A549 (cell line): ENCODE measurements around the gene MYOM1. TPM values are rescaled to one million over a fixed set of nuclear protein-coding genes. Genes with fewer than 3 reads are reported as not detected.

Experiments
- ATAC-seq, 2 experiments: fragments of 200-7000 bp in 1 of 2; fragments of >200 bp in 1 of 2; cut with Nextera tagmentation in 1 of 2; cut with Tn5 transposase in 1 of 2; 3 replicates each; pipeline versions ENCODE4 v1.8.0 to v1.9.1; 2018 to 2020; ENCODE audit warnings: mild to moderate bottlenecking in 1 of 2, moderate library complexity in 1 of 2
- CTCF ChIA-PET: fragments of 300-600 bp; sonication (Branson Sonifier 250); formaldehyde crosslinking; extraction: SDS; loops from one replicate; lab custom pipeline; 2021; ENCODE audit warnings: antibody characterized with exemption, inconsistent platforms; lab: Yijun Ruan, JAX
- POLR2A ChIA-PET: fragments of 350-600 bp; formaldehyde crosslinking; extraction: SDS; loops from one replicate; lab custom pipeline; 2021; ENCODE audit warnings: antibody characterized with exemption, inconsistent platforms; lab: Yijun Ruan, JAX
- DNase-seq, 2 experiments: peaks; one replicate each; pipeline versions ENCODE4 v3.0.0 to v3.0.0-alpha.2; 2011 to 2016; ENCODE audit warnings: low read depth in 1 of 2, low spot score in 1 of 2
- FAIRE-seq: peaks from 2 replicates; lab custom pipeline; 2011; peaks lifted over from hg19 to GRCh38; lab: Jason Lieb, UNC
- H3K27ac ChIP-seq, 2 experiments: fragments of >200 bp; sonication (Bioruptor Twin); formaldehyde crosslinking; 3 replicates each; pipeline ENCODE4 v1.5.1; 2016 to 2017
- H3K4me1 ChIP-seq: fragments of >200 bp; sonication (Bioruptor Twin); formaldehyde crosslinking; 3 replicates; pipeline ENCODE4 v1.6.1; 2016
- H3K4me2 ChIP-seq: fragments of >200 bp; sonication (Bioruptor Twin); formaldehyde crosslinking; 3 replicates; pipeline ENCODE4 v1.6.1; 2016
- H3K4me3 ChIP-seq: fragments of >200 bp; sonication (Bioruptor Twin); formaldehyde crosslinking; 3 replicates; pipeline ENCODE4 v1.5.1; 2016
- H3K9me3 ChIP-seq: fragments of >200 bp; sonication (Bioruptor Twin); formaldehyde crosslinking; 3 replicates; pipeline ENCODE4 v1.6.1; 2016
- BCL3 ChIP-seq: fragments of >200 bp; sonication (Bioruptor Twin); formaldehyde crosslinking; IDR thresholded peaks from 3 replicates; pipeline ENCODE4 v1.6.1; 2016
- CEBPB ChIP-seq, 2 experiments: fragments of >200 bp in 1 of 2; sonication (Bioruptor Twin) in 1 of 2; formaldehyde crosslinking in 1 of 2; IDR thresholded peaks; 2 replicates each; pipeline ENCODE4 v1.6.1; 2012 to 2016
- E2F6 ChIP-seq: IDR thresholded peaks from 2 replicates; pipeline ENCODE4 v1.6.1; 2012; ENCODE audit warnings: low read depth, borderline replicate concordance
- EHF ChIP-seq: fragments of 250-450 bp; sonication (Bioruptor Pico); IDR thresholded peaks from 2 replicates; pipeline ENCODE4 v1.5.0; 2020; ENCODE audit warnings: mild to moderate bottlenecking
- EHMT2 ChIP-seq: fragments of 200-600 bp; sonication (generic); IDR thresholded peaks from 2 replicates; pipeline ENCODE4 v1.6.1; 2016; ENCODE audit warnings: antibody characterized with exemption, low read depth, mild to moderate bottlenecking, moderate library complexity
- FOSL2 ChIP-seq, 2 experiments: fragments of 450-650 bp in 1 of 2; fragments of >200 bp in 1 of 2; sonication (Bioruptor Twin) in 1 of 2; formaldehyde crosslinking; IDR thresholded peaks; 2 replicates each; pipeline versions ENCODE4 v1.5.0 to v1.6.1; 2016 to 2020; ENCODE audit warnings: mild to moderate bottlenecking in 1 of 2, moderate library complexity in 1 of 2
- HOXA7 ChIP-seq: fragments of 250-450 bp; sonication (Bioruptor Pico); IDR thresholded peaks from 2 replicates; pipeline ENCODE4 v1.5.0; 2020; ENCODE audit warnings: mild to moderate bottlenecking, moderate library complexity
- HOXB13 ChIP-seq: fragments of 250-450 bp; sonication (Bioruptor Pico); IDR thresholded peaks from 2 replicates; pipeline ENCODE4 v1.5.0; 2020; ENCODE audit warnings: low read depth, mild to moderate bottlenecking, moderate library complexity
- MAFK ChIP-seq: fragments of 450-650 bp; IDR thresholded peaks from 2 replicates; pipeline ENCODE4 v1.6.1; 2014; ENCODE audit not compliant: partially characterized antibody
- MAX ChIP-seq: IDR thresholded peaks from 2 replicates; pipeline ENCODE4 v1.6.1; 2012
- MAZ ChIP-seq: fragments of 150-350 bp; IDR thresholded peaks from 2 replicates; pipeline ENCODE4 v1.6.1; 2014; ENCODE audit warnings: antibody characterized with exemption, low read depth, low read length, borderline replicate concordance
- NFE2L2 ChIP-seq: fragments of 150-350 bp; conservative IDR thresholded peaks from 2 replicates; pipeline ENCODE4 v1.6.1; 2014; ENCODE audit warnings: low read length
- NPAS2 ChIP-seq: fragments of 250-450 bp; sonication (Bioruptor Pico); IDR thresholded peaks from 2 replicates; pipeline ENCODE4 v1.8.0; 2022; ENCODE audit warnings: mild to moderate bottlenecking, moderate library complexity, borderline replicate concordance
- PHF8 ChIP-seq: fragments of 200-600 bp; sonication (generic); IDR thresholded peaks from 2 replicates; pipeline ENCODE4 v1.6.1; 2016; ENCODE audit warnings: low read depth, mild to moderate bottlenecking, antibody characterized with exemption, moderate library complexity, borderline replicate concordance
- POLR2AphosphoS2 ChIP-seq: conservative IDR thresholded peaks from 2 replicates; pipeline ENCODE4 v1.6.1; 2012; ENCODE audit warnings: low read length, improper control_type of control experiment, inconsistent platforms
- RFX5 ChIP-seq: fragments of 450-650 bp; IDR thresholded peaks from 2 replicates; pipeline ENCODE4 v1.7.1; 2014; ENCODE audit warnings: antibody characterized with exemption, mild to moderate bottlenecking, moderate library complexity
- ZNF302 ChIP-seq: fragments of 250-450 bp; sonication (Bioruptor Pico); IDR thresholded peaks from 2 replicates; pipeline ENCODE4 v1.9.0; 2021; ENCODE audit warnings: inconsistent platforms, mild to moderate bottlenecking, moderate library complexity
- WGBS: methylation state at CpG from one replicate; pipeline ENCODE4 v1.1.6; 2017; ENCODE audit errors: missing lambda C conversion rate; 5-methylcytosine and 5-hydroxymethylcytosine counted together
- polyA plus RNA-seq, 4 experiments: library from polyadenylated mRNA; depleted of rRNA in 3 of 4; stranded (reverse); fragments of >200 nt; fragmentation: RNase III in 1 of 4; extraction: RNeasy Plus Mini Kit Qiagen cat#74134 plus additional on column Dnase treatment in 1 of 4; gene quantifications; 2 replicates in 3 of 4; 3 replicates in 1 of 4; pipeline ENCODE4 v1.2.3, GENCODE V29; 2011 to 2017
- TF ChIP-seq, protein P1 (sequence below): fragments of 200-600 bp; sonication (generic); IDR thresholded peaks from 2 replicates; pipeline ENCODE4 v1.6.1; 2016; ENCODE audit warnings: antibody characterized with exemption, mild to moderate bottlenecking, moderate library complexity
- TF ChIP-seq, protein P2 (sequence below): fragments of 150-350 bp; IDR thresholded peaks from 2 replicates; pipeline ENCODE4 v1.6.1; 2014; ENCODE audit warnings: low read depth, mild to moderate bottlenecking, low read length
- TF ChIP-seq, protein P3 (sequence below): IDR thresholded peaks from 2 replicates; pipeline ENCODE4 v1.6.1; 2012

MYOM1 gene
- polyA plus RNA-seq, 2 of the 4 experiments (the other 2 are of a cell fraction) = 0.18 to 0.30 TPM

GRCh38 chr18:3104190-3105054 is 115.3 kb downstream of the MYOM1 start:
- no peak overlapping the region for H3K27ac ChIP-seq
- DNase-seq (no peak), ATAC-seq (no peak), FAIRE-seq (no peak)
- no peak overlapping the region for H3K4me3 ChIP-seq
- 75% methylated on average over 6 of the region's 6 CpGs for WGBS
- CTCF ChIA-PET = interaction anchor here (1.2 to 1.8 kb wide), 2 partner anchors 25 to 43 kb away, joined by 4 read pairs; no protein-coding TSS in a partner anchor
- no peaks in the 10 kb centered on the region for H3K9me3 ChIP-seq
- peaks cover 15% of the 10 kb centered on the region for H3K4me1 ChIP-seq
- POLR2A ChIA-PET = no interaction called here
- peak overlapping the region; percentile 47; the same call in 2 of the 3 replicates for H3K4me2 ChIP-seq
- TF ChIP-seq FOSL2 (IDR thresholded peaks at IDR 0.05) (no peak), FOSL2 (CRISPR knock-in tag; IDR thresholded peaks at IDR 0.05) (peak; percentile 34; the same call in 1 of the 2 replicates), CEBPB (IDR thresholded peaks at IDR 0.05) (0 out of 4 replicates have a peak, but pooled peaks of 1 of the 2 experiments have one; percentile 19), MAZ (no peak)

DNA sequence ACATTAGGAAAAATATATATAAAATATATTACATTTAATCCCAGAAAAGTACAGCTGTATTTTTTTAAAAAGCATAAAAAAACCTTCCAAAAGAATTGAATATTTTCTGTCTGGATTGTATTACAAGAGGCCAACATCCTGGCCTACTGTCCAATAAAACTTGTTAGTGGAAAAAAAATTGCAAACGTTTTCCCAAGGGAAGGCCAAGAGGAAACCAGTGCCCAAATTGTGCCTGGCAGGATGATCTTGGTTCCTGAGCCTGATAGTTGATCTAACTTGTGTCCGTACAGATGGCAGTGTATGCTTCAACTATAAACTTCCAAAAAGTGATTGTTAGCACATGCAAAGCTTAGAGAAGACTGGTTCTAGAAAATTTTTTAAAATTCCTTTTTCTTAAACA is 116.2 kb downstream of the MYOM1 start:
- 50% methylated on average over 2 of the region's 2 CpGs for WGBS
- H3K9me3 ChIP-seq = no peaks in the 10 kb centered on the region
- no peak for TF ChIP-seq RFX5
- TF ChIP-seq EHF = no peak
- TF ChIP-seq HOXB13 (CRISPR knock-in tag) = no peak
- no peak for TF ChIP-seq MAFK
- TF ChIP-seq EHMT2 = no peak
- no peak for TF ChIP-seq E2F6
- no peak for TF ChIP-seq POLR2AphosphoS2
- TF ChIP-seq MAX = no peak
- no peak for TF ChIP-seq ZNF302 (CRISPR knock-in tag)
- no peak for TF ChIP-seq NFE2L2
- TF ChIP-seq, protein P1, sequence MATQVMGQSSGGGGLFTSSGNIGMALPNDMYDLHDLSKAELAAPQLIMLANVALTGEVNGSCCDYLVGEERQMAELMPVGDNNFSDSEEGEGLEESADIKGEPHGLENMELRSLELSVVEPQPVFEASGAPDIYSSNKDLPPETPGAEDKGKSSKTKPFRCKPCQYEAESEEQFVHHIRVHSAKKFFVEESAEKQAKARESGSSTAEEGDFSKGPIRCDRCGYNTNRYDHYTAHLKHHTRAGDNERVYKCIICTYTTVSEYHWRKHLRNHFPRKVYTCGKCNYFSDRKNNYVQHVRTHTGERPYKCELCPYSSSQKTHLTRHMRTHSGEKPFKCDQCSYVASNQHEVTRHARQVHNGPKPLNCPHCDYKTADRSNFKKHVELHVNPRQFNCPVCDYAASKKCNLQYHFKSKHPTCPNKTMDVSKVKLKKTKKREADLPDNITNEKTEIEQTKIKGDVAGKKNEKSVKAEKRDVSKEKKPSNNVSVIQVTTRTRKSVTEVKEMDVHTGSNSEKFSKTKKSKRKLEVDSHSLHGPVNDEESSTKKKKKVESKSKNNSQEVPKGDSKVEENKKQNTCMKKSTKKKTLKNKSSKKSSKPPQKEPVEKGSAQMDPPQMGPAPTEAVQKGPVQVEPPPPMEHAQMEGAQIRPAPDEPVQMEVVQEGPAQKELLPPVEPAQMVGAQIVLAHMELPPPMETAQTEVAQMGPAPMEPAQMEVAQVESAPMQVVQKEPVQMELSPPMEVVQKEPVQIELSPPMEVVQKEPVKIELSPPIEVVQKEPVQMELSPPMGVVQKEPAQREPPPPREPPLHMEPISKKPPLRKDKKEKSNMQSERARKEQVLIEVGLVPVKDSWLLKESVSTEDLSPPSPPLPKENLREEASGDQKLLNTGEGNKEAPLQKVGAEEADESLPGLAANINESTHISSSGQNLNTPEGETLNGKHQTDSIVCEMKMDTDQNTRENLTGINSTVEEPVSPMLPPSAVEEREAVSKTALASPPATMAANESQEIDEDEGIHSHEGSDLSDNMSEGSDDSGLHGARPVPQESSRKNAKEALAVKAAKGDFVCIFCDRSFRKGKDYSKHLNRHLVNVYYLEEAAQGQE = no peak
- no peak for TF ChIP-seq NPAS2
- no peak for TF ChIP-seq BCL3
- no peak for TF ChIP-seq CEBPB (IDR thresholded peaks at IDR 0.05)
- no peak for TF ChIP-seq PHF8
- TF ChIP-seq, protein P2, sequence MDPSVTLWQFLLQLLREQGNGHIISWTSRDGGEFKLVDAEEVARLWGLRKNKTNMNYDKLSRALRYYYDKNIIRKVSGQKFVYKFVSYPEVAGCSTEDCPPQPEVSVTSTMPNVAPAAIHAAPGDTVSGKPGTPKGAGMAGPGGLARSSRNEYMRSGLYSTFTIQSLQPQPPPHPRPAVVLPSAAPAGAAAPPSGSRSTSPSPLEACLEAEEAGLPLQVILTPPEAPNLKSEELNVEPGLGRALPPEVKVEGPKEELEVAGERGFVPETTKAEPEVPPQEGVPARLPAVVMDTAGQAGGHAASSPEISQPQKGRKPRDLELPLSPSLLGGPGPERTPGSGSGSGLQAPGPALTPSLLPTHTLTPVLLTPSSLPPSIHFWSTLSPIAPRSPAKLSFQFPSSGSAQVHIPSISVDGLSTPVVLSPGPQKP = no peak
- no peak for TF ChIP-seq HOXA7
- TF ChIP-seq, protein P3, sequence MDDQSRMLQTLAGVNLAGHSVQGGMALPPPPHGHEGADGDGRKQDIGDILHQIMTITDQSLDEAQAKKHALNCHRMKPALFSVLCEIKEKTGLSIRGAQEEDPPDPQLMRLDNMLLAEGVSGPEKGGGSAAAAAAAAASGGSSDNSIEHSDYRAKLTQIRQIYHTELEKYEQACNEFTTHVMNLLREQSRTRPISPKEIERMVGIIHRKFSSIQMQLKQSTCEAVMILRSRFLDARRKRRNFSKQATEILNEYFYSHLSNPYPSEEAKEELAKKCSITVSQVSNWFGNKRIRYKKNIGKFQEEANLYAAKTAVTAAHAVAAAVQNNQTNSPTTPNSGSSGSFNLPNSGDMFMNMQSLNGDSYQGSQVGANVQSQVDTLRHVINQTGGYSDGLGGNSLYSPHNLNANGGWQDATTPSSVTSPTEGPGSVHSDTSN = no peak
- H3K4me2 ChIP-seq = no peak overlapping the region
- H3K27ac ChIP-seq = no peak overlapping the region
- FAIRE-seq (no peak), DNase-seq (no peak), ATAC-seq (no peak)
- ChIA-PET POLR2A (no interaction called here), CTCF (interaction anchor here (1.8 kb wide), 1 partner anchor 42 kb away, joined by 4 read pairs; no protein-coding TSS in a partner anchor)
- no peak overlapping the region for H3K4me3 ChIP-seq
- H3K4me1 ChIP-seq = peaks cover 15% of the 10 kb centered on the region
